Ureter (tissue), 1 donor: ENCODE data around the gene MORN5. TPM values are rescaled to one million over a fixed set of nuclear protein-coding genes. Genes with fewer than 3 reads are reported as not detected.
"Not testable (repeated sequence)": the region's sequence is repeated elsewhere in the genome, so short reads cannot be mapped to it uniquely, and the experiment has no call there.

Experiments
- DNase-seq: peaks from one replicate; pipeline ENCODE4 v3.0.0-alpha.2; 2020; ENCODE audit warnings: low spot score
- total RNA-seq: library from RNA; stranded (reverse); gene quantifications from one replicate; pipeline ENCODE4 v1.2.4, GENCODE V29; 2023
- donor health status: DM: yes; HTN: yes; CAD: no.

MORN5 gene
- 1.4 TPM for total RNA-seq

- peak; percentile 96 for DNase-seq
Measured at GRCh38 chr9:122159026-122159924, at the start of gene MORN5, which contains the start of gene NDUFA8. Gene MORN5 (plus strand): TSS chr9:122159908. CDS start chr9:122159973, 65 bp downstream. Gene NDUFA8 (minus strand): TSS chr9:122159779. CDS start chr9:122159677, 102 bp downstream.

DNA sequence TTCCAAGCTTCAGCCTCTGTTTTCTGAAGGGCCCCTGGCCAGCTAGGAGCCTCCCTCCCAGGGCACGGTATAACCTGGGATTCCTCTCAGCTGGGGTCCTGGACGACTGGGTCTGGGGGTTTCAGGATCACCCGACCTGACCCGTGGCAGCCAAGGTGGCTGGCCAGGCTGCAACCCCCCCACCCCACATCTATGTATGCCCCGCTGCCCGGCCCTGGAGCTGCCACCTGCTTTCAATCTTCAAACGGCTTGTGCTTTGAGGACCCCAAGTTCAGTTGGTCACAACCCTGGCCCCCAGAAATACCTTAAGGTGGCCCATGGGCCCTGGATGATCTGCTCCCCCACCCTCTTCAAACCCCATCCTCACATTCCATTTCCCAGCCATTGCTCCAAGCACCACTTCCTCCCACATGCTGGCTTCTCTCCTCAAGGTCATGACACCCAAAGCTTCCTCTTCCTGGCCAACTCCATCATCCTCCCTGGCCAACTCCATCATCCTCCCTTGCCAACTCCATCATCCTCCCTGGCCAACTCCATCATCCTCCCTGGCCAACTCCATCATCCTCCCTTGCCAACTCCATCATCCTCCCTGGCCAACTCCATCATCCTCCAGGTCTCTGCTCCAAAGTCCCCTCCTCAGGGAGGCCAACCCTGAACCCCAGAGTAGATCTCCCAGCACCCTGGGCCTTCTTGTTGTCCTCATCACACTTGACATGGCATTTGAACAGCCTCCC, 49.4 kb upstream of the MORN5 start:
- DNase-seq: no peak

DNA sequence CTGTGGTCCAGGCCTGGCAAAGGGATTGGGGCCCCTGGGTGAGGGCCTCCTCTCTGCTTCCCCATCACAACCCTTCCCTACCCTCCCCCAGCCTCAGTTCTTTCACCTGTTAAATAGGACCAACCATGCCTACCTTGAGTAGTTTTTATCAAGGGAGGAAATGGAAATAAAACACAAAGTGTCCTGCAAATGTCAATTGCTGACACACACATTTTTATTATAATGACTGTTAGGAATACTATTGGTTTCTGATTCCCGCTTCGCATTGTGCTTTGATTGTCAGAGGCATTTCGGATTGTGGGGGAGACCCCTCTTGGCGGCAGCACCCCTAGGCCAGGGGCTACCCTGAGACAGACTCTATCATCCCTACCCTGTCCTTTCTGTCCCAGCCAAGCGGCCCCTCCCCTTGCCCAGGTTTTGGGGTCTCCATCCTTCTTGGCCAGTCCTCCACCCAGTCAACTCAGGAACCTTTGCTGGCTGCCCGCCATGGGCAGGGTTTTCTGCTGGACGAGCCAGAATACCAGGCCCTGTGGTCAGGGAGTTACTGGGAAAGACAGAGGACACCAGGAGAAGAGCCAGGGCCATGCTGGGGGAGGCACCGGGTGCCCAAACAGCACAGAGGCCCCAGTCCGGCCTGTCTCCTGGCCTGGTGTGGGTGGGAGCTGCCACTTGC, 48.2 kb upstream of the MORN5 start:
- no peak for DNase-seq

- DNase-seq: no peak
Measured at GRCh38 chr9:122112238-122112637, 47.5 kb upstream of the MORN5 start.

- no peak for DNase-seq
Measured at GRCh38 chr9:122113574-122113973, 46.1 kb upstream of the MORN5 start.

GRCh38 chr9:122115176-122116035, 44.3 kb upstream of the MORN5 start:
- DNase-seq: no peak

GRCh38 chr9:122116040-122116439, 43.7 kb upstream of the MORN5 start:
- DNase-seq: no peak

DNA sequence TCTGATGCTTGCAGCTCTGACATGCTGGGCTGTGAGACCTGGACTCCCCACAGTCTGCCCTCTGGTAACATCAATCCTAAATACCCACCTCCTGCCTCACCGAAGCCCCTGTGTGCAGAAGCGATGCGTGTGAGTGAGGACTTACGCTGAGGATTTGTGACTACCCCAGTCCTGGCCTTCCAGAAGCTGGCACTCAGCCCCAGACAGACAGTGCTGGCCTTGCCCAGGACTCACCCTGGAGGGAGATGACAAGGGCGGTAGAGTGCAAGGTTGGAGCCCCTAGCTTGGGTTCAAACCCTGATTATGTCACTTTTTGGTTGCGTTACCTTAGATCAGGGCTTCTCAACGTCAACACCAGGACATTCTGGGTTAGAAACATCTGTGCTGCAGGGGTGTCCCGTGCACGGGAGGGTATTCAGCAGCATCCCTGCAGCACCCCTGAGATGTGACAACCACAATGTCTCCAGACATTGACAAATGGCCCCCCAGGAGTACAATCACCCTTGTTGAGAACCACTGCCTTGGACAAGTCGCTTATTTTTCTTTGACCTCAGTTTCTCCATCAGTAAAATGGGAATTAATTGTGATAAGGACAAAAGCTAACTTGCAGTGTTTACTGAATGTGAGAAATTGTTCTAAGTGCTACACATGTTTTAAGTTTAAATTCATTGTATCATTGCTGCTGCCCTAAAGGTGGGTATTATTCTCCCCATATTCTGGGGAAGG, 43.1 kb upstream of the MORN5 start:
- no peak for DNase-seq

DNA sequence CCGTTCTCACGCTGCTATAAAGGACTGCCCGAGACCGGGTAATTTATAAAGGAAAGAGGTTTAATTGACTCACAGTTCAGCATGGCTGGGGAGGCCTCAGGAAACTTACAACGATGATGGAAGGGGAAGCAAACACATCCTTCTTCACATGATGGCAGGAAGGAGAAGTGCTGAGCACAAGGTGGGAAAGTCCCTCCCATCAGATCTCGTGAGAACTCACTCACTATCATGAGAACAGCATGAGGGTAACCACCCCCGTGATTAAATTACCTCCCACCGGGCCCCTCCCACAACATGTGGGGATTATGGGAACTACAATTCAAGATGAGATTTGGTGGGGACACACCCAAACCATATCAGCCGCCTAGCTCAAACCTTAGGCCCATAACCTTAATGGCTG, 42.5 kb upstream of the MORN5 start:
- DNase-seq: not testable (repeated sequence)

- no peak for DNase-seq
Measured at GRCh38 chr9:122118343-122119165, 41.2 kb upstream of the MORN5 start.

DNA sequence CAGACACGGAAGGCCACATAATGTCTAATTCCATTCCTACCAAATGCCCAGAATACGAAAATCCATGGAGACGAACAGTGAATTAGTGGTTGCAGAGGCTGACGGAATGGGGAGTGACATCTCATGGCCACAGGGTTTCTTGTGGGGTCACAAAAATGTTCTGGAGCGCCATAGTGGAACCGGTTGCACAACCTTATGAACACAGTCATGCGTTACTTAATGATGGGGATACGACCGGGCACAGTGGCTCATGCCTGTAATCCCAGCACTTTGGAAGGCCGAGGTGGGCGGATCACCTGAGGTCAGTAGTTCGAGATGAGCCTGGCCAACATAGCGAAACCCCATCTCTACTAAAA, 40.6 kb upstream of the MORN5 start:
- no peak for DNase-seq

DNA sequence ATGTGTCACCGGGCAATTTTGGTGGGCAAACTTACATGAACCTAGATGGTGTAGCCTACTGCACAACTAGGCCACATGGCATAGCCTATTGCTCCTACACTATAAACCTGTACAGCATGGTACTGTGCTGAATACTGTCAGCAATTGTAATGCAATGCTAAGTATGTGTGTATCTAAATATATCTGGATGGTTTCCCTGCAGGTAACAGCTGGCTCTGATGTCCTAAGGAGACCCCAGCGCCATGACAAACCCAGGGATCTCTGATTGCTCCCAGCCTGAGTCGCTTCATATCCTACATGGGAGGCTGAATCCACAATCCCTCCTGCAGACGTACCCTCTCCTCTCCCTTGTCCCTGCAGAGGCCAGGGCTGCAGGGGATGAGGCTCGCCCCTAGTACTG, 40.0 kb upstream of the MORN5 start:
- DNase-seq: no peak

DNA sequence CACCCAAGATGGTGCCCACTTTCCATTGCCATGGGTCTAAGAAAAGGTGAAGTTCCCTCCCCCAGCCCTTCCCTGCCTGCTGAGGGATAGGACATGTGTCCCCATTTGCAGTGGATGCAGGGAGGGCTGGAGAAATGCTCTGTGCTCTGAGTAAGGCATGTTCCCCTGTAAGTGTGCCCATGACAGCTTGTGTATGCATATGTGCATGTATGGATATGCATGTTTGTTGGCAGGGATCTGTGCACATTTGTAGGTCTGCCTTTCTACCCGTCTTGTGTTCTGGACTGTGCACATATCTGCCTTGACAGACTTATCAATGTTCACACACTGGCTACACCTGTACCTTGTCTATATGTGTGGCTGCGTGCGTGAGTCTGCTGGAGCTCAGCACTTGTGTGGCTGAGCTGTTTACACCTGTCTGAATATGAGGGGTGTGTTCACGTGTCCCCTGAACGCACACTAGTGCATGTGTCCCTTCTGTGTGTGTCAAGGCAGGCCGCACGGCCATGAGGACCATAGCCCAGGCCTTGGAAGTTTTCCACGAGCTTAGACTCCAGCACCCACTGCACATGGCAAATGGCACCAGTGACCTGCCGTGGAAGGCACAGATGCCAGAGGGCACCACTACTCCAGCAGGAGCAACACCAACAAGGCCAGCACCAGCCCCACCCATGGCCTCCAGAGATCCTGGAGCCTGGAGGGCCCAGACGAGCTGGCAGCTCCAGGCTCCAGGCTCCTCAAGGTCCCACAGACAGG, 39.2 kb upstream of the MORN5 start:
- no peak for DNase-seq

GRCh38 chr9:122121391-122121790, 38.3 kb upstream of the MORN5 start:
- DNase-seq: no peak

- DNase-seq: no peak
Measured at GRCh38 chr9:122121931-122122330, 37.8 kb upstream of the MORN5 start.

- DNase-seq: no peak
Measured at GRCh38 chr9:122122468-122122867, 37.2 kb upstream of the MORN5 start.

GRCh38 chr9:122122903-122123632, 36.6 kb upstream of the MORN5 start:
- peak; percentile 78 for DNase-seq

GRCh38 chr9:122124048-122124447, 35.7 kb upstream of the MORN5 start:
- DNase-seq: no peak
